Liver (tissue), 9 donors: Measurements from ENCODE around the gene OTUD5. TPM values are rescaled to one million over a fixed set of nuclear protein-coding genes. Genes with fewer than 3 reads are reported as not detected.

Source experiments
- DNase-seq: peaks from one replicate; pipeline ENCODE4 v3.0.0-alpha.2; 2017; ENCODE audit warnings: low spot score
- H3K27ac ChIP-seq, 2 donors: one replicate each; pipeline ENCODE4 v1.7.0; 2013; ENCODE audit warnings: inconsistent platforms in 2 of 2, low read length in 2 of 2, control low read depth in 1 of 2, low read depth in 1 of 2, mild to moderate bottlenecking in 1 of 2
- H3K27me3 ChIP-seq, 4 donors: one replicate each; pipeline versions ENCODE4 v1.6.1 to v1.7.0; 2013; ENCODE audit warnings: low read length in 3 of 4, inconsistent platforms in 1 of 4, mild to moderate bottlenecking in 1 of 4, moderate library complexity in 1 of 4; ENCODE audit not compliant: control insufficient read depth in 4 of 4, insufficient read depth in 4 of 4
- H3K36me3 ChIP-seq, 4 donors: one replicate each; pipeline versions ENCODE4 v1.6.1 to v1.7.0; 2013; ENCODE audit warnings: low read length in 3 of 4, mild to moderate bottlenecking in 3 of 4, low read depth in 1 of 4, moderate library complexity in 1 of 4; ENCODE audit not compliant: control insufficient read depth in 4 of 4, insufficient read depth in 3 of 4
- H3K4me1 ChIP-seq, 4 donors: one replicate each; pipeline versions ENCODE4 v1.6.1 to v1.7.0; 2013; ENCODE audit warnings: low read length in 3 of 4, mild to moderate bottlenecking in 3 of 4, moderate library complexity in 1 of 4; ENCODE audit not compliant: control insufficient read depth in 4 of 4, insufficient read depth in 4 of 4
- H3K4me3 ChIP-seq, 3 donors: one replicate each; pipeline versions ENCODE4 v1.6.1 to v1.7.0; 2013; ENCODE audit warnings: low read length in 3 of 3, control low read depth in 1 of 3, low read depth in 1 of 3, mild to moderate bottlenecking in 1 of 3
- H3K9ac ChIP-seq, 2 donors: one replicate each; pipeline ENCODE4 v1.7.0; 2013; ENCODE audit warnings: low read length in 2 of 2, mild to moderate bottlenecking in 2 of 2, moderate library complexity in 2 of 2, control low read depth in 1 of 2, low read depth in 1 of 2
- H3K9me3 ChIP-seq, 4 donors: one replicate each; pipeline versions ENCODE4 v1.6.1 to v1.7.0; 2013; ENCODE audit warnings: low read length in 3 of 4; ENCODE audit not compliant: control insufficient read depth in 4 of 4
- ATF3 ChIP-seq: IDR thresholded peaks from 2 replicates; pipeline ENCODE4 v1.6.1; 2016; ENCODE audit warnings: antibody characterized with exemption
- CTCF ChIP-seq: fragments of 150-350 bp; IDR thresholded peaks from 2 replicates; pipeline ENCODE4 v1.5.1; 2017; ENCODE audit warnings: improper control_type of control experiment, low read depth, low read length; ENCODE audit not compliant: missing input control
- EGR1 ChIP-seq, 2 donors: IDR thresholded peaks; 2 replicates each; pipeline ENCODE4 v1.6.1; 2016 to 2018; ENCODE audit warnings: antibody characterized with exemption in 2 of 2, low read depth in 2 of 2
- FOXA1 ChIP-seq: IDR thresholded peaks from 2 replicates; pipeline ENCODE4 v1.6.1; 2016; ENCODE audit warnings: antibody characterized with exemption
- FOXA2 ChIP-seq: IDR thresholded peaks from 2 replicates; pipeline ENCODE4 v1.6.1; 2016; ENCODE audit warnings: antibody characterized with exemption
- GABPA ChIP-seq, 2 donors: IDR thresholded peaks in 1 of 2; conservative IDR thresholded peaks in 1 of 2; 2 replicates each; pipeline ENCODE4 v1.6.1; 2016; ENCODE audit warnings: antibody characterized with exemption in 2 of 2, mild to moderate bottlenecking in 1 of 2, moderate library complexity in 1 of 2
- HNF4A ChIP-seq, 2 donors: conservative IDR thresholded peaks; 2 replicates each; pipeline ENCODE4 v1.6.1; 2016; ENCODE audit warnings: antibody characterized with exemption in 2 of 2, mild to moderate bottlenecking in 2 of 2
- HNF4G ChIP-seq: IDR thresholded peaks from 2 replicates; pipeline ENCODE4 v1.6.1; 2016; ENCODE audit warnings: antibody characterized with exemption
- JUND ChIP-seq, 2 donors: IDR thresholded peaks; 2 replicates each; pipeline ENCODE4 v1.6.1; 2016; ENCODE audit warnings: antibody characterized with exemption in 2 of 2
- MAX ChIP-seq: IDR thresholded peaks from 2 replicates; pipeline ENCODE4 v1.6.1; 2016; ENCODE audit warnings: antibody characterized with exemption
- NR2F2 ChIP-seq: IDR thresholded peaks from 2 replicates; pipeline ENCODE4 v1.6.1; 2016; ENCODE audit warnings: antibody characterized with exemption
- RAD21 ChIP-seq, 2 donors: IDR thresholded peaks; 2 replicates each; pipeline ENCODE4 v1.6.1; 2016; ENCODE audit warnings: antibody characterized with exemption in 2 of 2, mild to moderate bottlenecking in 2 of 2
- REST ChIP-seq: IDR thresholded peaks from 2 replicates; pipeline ENCODE4 v1.6.1; 2016; ENCODE audit warnings: antibody characterized with exemption, mild to moderate bottlenecking
- RXRA ChIP-seq, 2 donors: IDR thresholded peaks; 2 replicates each; pipeline ENCODE4 v1.6.1; 2017 to 2018; ENCODE audit warnings: antibody characterized with exemption in 2 of 2, mild to moderate bottlenecking in 1 of 2
- SP1 ChIP-seq: IDR thresholded peaks from 2 replicates; pipeline ENCODE4 v1.6.1; 2018; ENCODE audit warnings: antibody characterized with exemption, mild to moderate bottlenecking
- TAF1 ChIP-seq: conservative IDR thresholded peaks from 2 replicates; pipeline ENCODE4 v1.6.1; 2016; ENCODE audit warnings: antibody characterized with exemption, mild to moderate bottlenecking
- YY1 ChIP-seq: IDR thresholded peaks from 2 replicates; pipeline ENCODE4 v1.6.1; 2016; ENCODE audit warnings: antibody characterized with exemption, mild to moderate bottlenecking
- ZBTB33 ChIP-seq: IDR thresholded peaks from 2 replicates; pipeline ENCODE4 v1.6.1; 2016; ENCODE audit warnings: antibody characterized with exemption
- WGBS: extraction: QIAGEN DNeasy Blood & Tissue Kit; methylation state at CpG from one replicate; pipeline ENCODE4 v1.1.7; 2013; 5-methylcytosine and 5-hydroxymethylcytosine counted together
- polyA plus RNA-seq, 2 donors: library from polyadenylated mRNA; stranded (reverse) in 1 of 2; unstranded in 1 of 2; fragments of 200-250 nt in 1 of 2; fragments of >200 nt in 1 of 2; fragmentation: Nextera tagmentation in 1 of 2; extraction: Ambion mirVana in 1 of 2; gene quantifications; one replicate each; pipeline versions ENCODE4 v1.2.1 to v1.2.3, GENCODE V29; 2013 to 2015
- total RNA-seq, 2 donors: library from RNA; depleted of rRNA; stranded (reverse); fragments of >200 nt; gene quantifications; one replicate each; pipeline ENCODE4 v1.2.3, GENCODE V29; 2014
- donor health status: healthy.
- donor health status: healthy.
- donor health status: healthy.
- donor health status: healthy.
- donor health status: healthy.

The OTUD5 gene
- total and polyA plus RNA-seq, 4 donors: 9.3 to 29.3 (median 17.9) TPM

- under 1% methylated on average over 66 of the region's 66 CpGs for WGBS
- Histone ChIP-seq H3K27me3 (no peaks in the 10 kb centered on the region), H3K4me1 (peaks cover 4 to 42% (median 30%) of the 10 kb centered on the region in 4 donors), H3K9me3 (no peaks in the 10 kb centered on the region), H3K27ac (peak overlapping the region; percentile 89 to 94), H3K9ac (peak overlapping the region; percentile 35 to 98), H3K4me3 (peak overlapping the region; percentile 49 to 80 (median 59)), H3K36me3 (peaks cover 0 to 9% (median 3%) of the 10 kb centered on the region in 4 donors)
- no peak for TF ChIP-seq YY1
- no peak for TF ChIP-seq JUND (IDR thresholded peaks at IDR 0.05)
- peak; percentile 88 to 95 for TF ChIP-seq GABPA (IDR thresholded peaks at IDR 0.05 in 1 of 2, conservative IDR thresholded peaks at IDR 0.05 in 1 of 2)
- TF ChIP-seq FOXA1: no peak
- peak; percentile 67 for TF ChIP-seq SP1
- TF ChIP-seq NR2F2: no peak
- no peak for TF ChIP-seq TAF1
- TF ChIP-seq HNF4G: no peak
- no peak for TF ChIP-seq ZBTB33
- no peak for TF ChIP-seq HNF4A (conservative IDR thresholded peaks at IDR 0.05)
- peak in 1 of 2 donors; percentile 37 for TF ChIP-seq EGR1 (IDR thresholded peaks at IDR 0.05; ENCODE audit: low read depth in 2 of 2)
- TF ChIP-seq RXRA (IDR thresholded peaks at IDR 0.05): peak; percentile 47 to 68
- no peak for TF ChIP-seq RAD21 (IDR thresholded peaks at IDR 0.05)
- TF ChIP-seq ATF3: no peak
- peak; percentile 15 for TF ChIP-seq MAX
- peak; percentile 7 for TF ChIP-seq CTCF
- no peak for TF ChIP-seq FOXA2
- no peak for TF ChIP-seq REST
- peak; percentile 90 for DNase-seq
These were observed 624 bp upstream of the OTUD5 start for GRCh38 chrX:48957827-48958634.
